HG03432 (cell line): ENCODE measurements around the gene INPP4B.

Experiments used
- ATAC-seq: cut with Tn5 transposase; IDR thresholded peaks from one replicate; pipeline ENCODE4 v1.9.1; 2021; ENCODE audit warnings: mild to moderate bottlenecking, moderate library complexity; ENCODE audit not compliant: unreplicated experiment

The INPP4B gene

GRCh38 chr4:142743121-142743825, 102.8 kb downstream of the INPP4B start:
- ATAC-seq = no peak

GRCh38 chr4:142741995-142742394, 104.1 kb downstream of the INPP4B start:
- ATAC-seq = no peak

- no peak for ATAC-seq
Observed at GRCh38 chr4:142728233-142728632, 117.9 kb downstream of the INPP4B start.

GRCh38 chr4:142727149-142727548, 119.0 kb downstream of the INPP4B start:
- no peak for ATAC-seq

- no peak for ATAC-seq
Observed at GRCh38 chr4:142725886-142726285, 120.2 kb downstream of the INPP4B start.

- no peak for ATAC-seq
Observed at GRCh38 chr4:142721187-142721586, 124.9 kb downstream of the INPP4B start.

- ATAC-seq = no peak
Observed at GRCh38 chr4:142719854-142720541, 126.1 kb downstream of the INPP4B start.

GRCh38 chr4:142718981-142719380, 127.1 kb downstream of the INPP4B start:
- no peak for ATAC-seq

GRCh38 chr4:142715727-142716126, 130.4 kb downstream of the INPP4B start:
- no peak for ATAC-seq

- ATAC-seq = no peak
Observed at GRCh38 chr4:142713282-142714030, 132.6 kb downstream of the INPP4B start.

GRCh38 chr4:142708231-142708630, 137.9 kb downstream of the INPP4B start:
- ATAC-seq = no peak

- no peak for ATAC-seq
Observed at GRCh38 chr4:142707401-142707800, 138.7 kb downstream of the INPP4B start.

GRCh38 chr4:142706381-142706780, 139.7 kb downstream of the INPP4B start:
- no peak for ATAC-seq

- no peak for ATAC-seq
Observed at GRCh38 chr4:142705820-142706219, 140.3 kb downstream of the INPP4B start.

- no peak for ATAC-seq
Observed at GRCh38 chr4:142703694-142704309, 142.3 kb downstream of the INPP4B start.

- no peak for ATAC-seq
Observed at GRCh38 chr4:142701017-142701416, 145.1 kb downstream of the INPP4B start.

- ATAC-seq = no peak
Observed at GRCh38 chr4:142700531-142700930, 145.6 kb downstream of the INPP4B start.

- ATAC-seq = no peak
Observed at GRCh38 chr4:142698552-142698951, 147.5 kb downstream of the INPP4B start.

- ATAC-seq = no peak
Observed at GRCh38 chr4:142697928-142698327, 148.2 kb downstream of the INPP4B start.

GRCh38 chr4:142697320-142697719, 148.8 kb downstream of the INPP4B start:
- ATAC-seq = no peak

- no peak for ATAC-seq
Observed at GRCh38 chr4:142696334-142697122, 149.6 kb downstream of the INPP4B start.
